ENCODE data around the gene RPL10. TPM values are rescaled to one million over a fixed set of nuclear protein-coding genes. Genes with fewer than 3 reads are reported as not detected.

RPL10 gene
- total and polyA plus RNA-seq, 9 of the 15 experiments (the other 6 are each of a cell fraction or from before 2014, with no cell fraction given), result 3,774 to 7,600 (median 5,014) TPM

DNA sequence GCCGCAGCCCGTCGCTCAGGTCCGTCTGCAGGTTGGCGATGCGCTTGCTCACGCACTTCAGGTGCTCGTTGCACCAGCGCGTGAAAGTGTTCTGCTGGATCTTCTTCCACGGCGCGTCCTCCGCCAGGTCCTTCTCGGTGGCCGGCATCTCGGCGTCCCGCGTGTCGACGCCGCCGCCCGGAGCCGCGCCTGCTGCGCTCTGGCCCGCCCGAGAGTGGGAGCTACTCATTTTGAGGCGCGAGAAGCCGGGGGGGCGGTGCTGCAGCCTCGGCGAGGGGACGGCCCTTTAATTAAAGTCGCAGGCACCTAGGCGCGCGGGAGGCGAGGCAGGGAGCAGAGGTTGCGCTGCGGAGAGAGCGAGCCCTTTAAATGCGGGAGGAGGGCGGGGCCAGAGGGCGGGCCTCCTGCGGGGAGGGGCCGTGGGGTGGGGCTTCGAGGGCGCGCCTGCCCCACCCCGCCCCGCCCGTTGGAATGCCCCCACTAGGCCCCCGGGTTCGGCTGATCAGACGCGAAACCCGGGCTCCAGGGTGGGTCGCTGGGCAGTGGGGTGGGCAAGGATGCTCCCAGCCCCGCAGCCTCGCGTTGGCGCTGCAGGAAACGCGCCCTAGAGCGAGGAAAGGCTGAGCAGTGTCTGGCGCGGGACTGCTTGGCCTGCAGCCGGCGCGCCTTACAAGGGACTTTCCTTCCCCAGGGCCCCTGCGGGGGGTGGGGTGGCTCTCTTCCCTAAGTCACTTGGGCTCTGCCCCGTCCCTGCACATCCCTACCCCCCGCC, 27.0 kb upstream of the RPL10 start (continued):
- TF ChIP-seq ZNF41 (CRISPR knock-in tag; conservative IDR thresholded peaks at IDR 0.05), result no peak
- 0 out of 2 replicates have a peak, but pooled peaks have one; percentile 27 for TF ChIP-seq MXI1 (IDR thresholded peaks at IDR 0.05; ENCODE audit: low read depth, low read length)
- TF ChIP-seq CSDE1 (IDR thresholded peaks at IDR 0.05), result peak in 1 of 2 experiments; percentile 75; a peak in 1 of 4 replicates
- TF ChIP-seq SP1 (CRISPR knock-in tag; IDR thresholded peaks at IDR 0.05), result peak; percentile 97
- no peak for TF ChIP-seq STAG1 (CRISPR knock-in tag; IDR thresholded peaks at IDR 0.05; ENCODE audit: borderline replicate concordance)
- no peak for TF ChIP-seq SNIP1 (IDR thresholded peaks at IDR 0.05; ENCODE audit: low read depth)
- no peak for TF ChIP-seq MEF2D (tag; conservative IDR thresholded peaks at IDR 0.05; ENCODE audit: low read depth)
- TF ChIP-seq, protein P1, sequence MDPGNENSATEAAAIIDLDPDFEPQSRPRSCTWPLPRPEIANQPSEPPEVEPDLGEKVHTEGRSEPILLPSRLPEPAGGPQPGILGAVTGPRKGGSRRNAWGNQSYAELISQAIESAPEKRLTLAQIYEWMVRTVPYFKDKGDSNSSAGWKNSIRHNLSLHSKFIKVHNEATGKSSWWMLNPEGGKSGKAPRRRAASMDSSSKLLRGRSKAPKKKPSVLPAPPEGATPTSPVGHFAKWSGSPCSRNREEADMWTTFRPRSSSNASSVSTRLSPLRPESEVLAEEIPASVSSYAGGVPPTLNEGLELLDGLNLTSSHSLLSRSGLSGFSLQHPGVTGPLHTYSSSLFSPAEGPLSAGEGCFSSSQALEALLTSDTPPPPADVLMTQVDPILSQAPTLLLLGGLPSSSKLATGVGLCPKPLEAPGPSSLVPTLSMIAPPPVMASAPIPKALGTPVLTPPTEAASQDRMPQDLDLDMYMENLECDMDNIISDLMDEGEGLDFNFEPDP (CRISPR knock-in tag; IDR thresholded peaks at IDR 0.05), result no peak
- TF ChIP-seq, protein P2, sequence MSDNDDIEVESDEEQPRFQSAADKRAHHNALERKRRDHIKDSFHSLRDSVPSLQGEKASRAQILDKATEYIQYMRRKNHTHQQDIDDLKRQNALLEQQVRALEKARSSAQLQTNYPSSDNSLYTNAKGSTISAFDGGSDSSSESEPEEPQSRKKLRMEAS (CRISPR knock-in tag; IDR thresholded peaks at IDR 0.05), result peak; percentile 68
- TF ChIP-seq, protein P3, sequence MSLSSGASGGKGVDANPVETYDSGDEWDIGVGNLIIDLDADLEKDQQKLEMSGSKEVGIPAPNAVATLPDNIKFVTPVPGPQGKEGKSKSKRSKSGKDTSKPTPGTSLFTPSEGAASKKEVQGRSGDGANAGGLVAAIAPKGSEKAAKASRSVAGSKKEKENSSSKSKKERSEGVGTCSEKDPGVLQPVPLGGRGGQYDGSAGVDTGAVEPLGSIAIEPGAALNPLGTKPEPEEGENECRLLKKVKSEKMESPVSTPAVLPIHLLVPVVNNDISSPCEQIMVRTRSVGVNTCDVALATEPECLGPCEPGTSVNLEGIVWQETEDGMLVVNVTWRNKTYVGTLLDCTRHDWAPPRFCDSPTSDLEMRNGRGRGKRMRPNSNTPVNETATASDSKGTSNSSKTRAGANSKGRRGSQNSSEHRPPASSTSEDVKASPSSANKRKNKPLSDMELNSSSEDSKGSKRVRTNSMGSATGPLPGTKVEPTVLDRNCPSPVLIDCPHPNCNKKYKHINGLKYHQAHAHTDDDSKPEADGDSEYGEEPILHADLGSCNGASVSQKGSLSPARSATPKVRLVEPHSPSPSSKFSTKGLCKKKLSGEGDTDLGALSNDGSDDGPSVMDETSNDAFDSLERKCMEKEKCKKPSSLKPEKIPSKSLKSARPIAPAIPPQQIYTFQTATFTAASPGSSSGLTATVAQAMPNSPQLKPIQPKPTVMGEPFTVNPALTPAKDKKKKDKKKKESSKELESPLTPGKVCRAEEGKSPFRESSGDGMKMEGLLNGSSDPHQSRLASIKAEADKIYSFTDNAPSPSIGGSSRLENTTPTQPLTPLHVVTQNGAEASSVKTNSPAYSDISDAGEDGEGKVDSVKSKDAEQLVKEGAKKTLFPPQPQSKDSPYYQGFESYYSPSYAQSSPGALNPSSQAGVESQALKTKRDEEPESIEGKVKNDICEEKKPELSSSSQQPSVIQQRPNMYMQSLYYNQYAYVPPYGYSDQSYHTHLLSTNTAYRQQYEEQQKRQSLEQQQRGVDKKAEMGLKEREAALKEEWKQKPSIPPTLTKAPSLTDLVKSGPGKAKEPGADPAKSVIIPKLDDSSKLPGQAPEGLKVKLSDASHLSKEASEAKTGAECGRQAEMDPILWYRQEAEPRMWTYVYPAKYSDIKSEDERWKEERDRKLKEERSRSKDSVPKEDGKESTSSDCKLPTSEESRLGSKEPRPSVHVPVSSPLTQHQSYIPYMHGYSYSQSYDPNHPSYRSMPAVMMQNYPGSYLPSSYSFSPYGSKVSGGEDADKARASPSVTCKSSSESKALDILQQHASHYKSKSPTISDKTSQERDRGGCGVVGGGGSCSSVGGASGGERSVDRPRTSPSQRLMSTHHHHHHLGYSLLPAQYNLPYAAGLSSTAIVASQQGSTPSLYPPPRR (CRISPR knock-in tag; IDR thresholded peaks at IDR 0.05; ENCODE audit: borderline replicate concordance), result peak; percentile 60; the same call in 1 of the 2 replicates
- no peak for TF ChIP-seq ZNF445 (CRISPR knock-in tag; IDR thresholded peaks at IDR 0.05; ENCODE audit: low read depth)
- TF ChIP-seq NCOR1 (IDR thresholded peaks at IDR 0.05), result 0 out of 2 replicates have a peak, but pooled peaks have one; percentile 23
- TF ChIP-seq, protein P4, sequence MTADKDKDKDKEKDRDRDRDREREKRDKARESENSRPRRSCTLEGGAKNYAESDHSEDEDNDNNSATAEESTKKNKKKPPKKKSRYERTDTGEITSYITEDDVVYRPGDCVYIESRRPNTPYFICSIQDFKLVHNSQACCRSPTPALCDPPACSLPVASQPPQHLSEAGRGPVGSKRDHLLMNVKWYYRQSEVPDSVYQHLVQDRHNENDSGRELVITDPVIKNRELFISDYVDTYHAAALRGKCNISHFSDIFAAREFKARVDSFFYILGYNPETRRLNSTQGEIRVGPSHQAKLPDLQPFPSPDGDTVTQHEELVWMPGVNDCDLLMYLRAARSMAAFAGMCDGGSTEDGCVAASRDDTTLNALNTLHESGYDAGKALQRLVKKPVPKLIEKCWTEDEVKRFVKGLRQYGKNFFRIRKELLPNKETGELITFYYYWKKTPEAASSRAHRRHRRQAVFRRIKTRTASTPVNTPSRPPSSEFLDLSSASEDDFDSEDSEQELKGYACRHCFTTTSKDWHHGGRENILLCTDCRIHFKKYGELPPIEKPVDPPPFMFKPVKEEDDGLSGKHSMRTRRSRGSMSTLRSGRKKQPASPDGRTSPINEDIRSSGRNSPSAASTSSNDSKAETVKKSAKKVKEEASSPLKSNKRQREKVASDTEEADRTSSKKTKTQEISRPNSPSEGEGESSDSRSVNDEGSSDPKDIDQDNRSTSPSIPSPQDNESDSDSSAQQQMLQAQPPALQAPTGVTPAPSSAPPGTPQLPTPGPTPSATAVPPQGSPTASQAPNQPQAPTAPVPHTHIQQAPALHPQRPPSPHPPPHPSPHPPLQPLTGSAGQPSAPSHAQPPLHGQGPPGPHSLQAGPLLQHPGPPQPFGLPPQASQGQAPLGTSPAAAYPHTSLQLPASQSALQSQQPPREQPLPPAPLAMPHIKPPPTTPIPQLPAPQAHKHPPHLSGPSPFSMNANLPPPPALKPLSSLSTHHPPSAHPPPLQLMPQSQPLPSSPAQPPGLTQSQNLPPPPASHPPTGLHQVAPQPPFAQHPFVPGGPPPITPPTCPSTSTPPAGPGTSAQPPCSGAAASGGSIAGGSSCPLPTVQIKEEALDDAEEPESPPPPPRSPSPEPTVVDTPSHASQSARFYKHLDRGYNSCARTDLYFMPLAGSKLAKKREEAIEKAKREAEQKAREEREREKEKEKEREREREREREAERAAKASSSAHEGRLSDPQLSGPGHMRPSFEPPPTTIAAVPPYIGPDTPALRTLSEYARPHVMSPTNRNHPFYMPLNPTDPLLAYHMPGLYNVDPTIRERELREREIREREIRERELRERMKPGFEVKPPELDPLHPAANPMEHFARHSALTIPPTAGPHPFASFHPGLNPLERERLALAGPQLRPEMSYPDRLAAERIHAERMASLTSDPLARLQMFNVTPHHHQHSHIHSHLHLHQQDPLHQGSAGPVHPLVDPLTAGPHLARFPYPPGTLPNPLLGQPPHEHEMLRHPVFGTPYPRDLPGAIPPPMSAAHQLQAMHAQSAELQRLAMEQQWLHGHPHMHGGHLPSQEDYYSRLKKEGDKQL (CRISPR knock-in tag; IDR thresholded peaks at IDR 0.05; ENCODE audit: borderline replicate concordance), result 0 out of 2 replicates have a peak, but pooled peaks have one; percentile 71
- no peak for TF ChIP-seq PPARD (CRISPR knock-in tag; IDR thresholded peaks at IDR 0.05)

Measured in K562 (cell line).